IMR-90 (cell line): ENCODE measurements around the gene EVL. TPM values are rescaled to one million over a fixed set of nuclear protein-coding genes. Genes with fewer than 3 reads are reported as not detected.

Experiments used
- ATAC-seq: fragments of 200-7000 bp; cut with Tn5 transposase; 2 replicates; pipeline ENCODE4 v1.9.1; 2020; ENCODE audit warnings: low read depth, mild to moderate bottlenecking, moderate library complexity
- BruUV-seq: library from RNA; stranded (reverse); fragments of 400-500 nt; replicated peaks from 2 replicates; lab custom pipeline; 2021; lab: Mats Ljungman, UMichigan
- CTCF ChIA-PET: fragments of 300-600 bp; formaldehyde crosslinking; extraction: SDS; loops from one replicate; lab custom pipeline; 2021; ENCODE audit warnings: antibody characterized with exemption; lab: Yijun Ruan, JAX
- POLR2A ChIA-PET: fragments of 300-600 bp; sonication (Branson Sonifier 250); formaldehyde crosslinking; loops from one replicate; lab custom pipeline; 2022; ENCODE audit warnings: antibody characterized with exemption; ENCODE audit not compliant: unreplicated experiment; lab: Charles Lee
- DNase-seq: peaks from one replicate; pipeline ENCODE4 v3.0.0; 2013
- H2AFZ ChIP-seq: replicated peaks from 2 replicates; pipeline ENCODE3; 2013; ENCODE audit warnings: low read length, mild to moderate bottlenecking; ENCODE audit not compliant: poor library complexity
- H2AK5ac ChIP-seq: 2 replicates; pipeline ENCODE4 v1.6.1; 2013; ENCODE audit warnings: low read depth, low read length, inconsistent platforms
- H2AK9ac ChIP-seq: replicated peaks from 2 replicates; pipeline ENCODE3; 2013; ENCODE audit warnings: mild to moderate bottlenecking, low read depth, low read length, moderate library complexity; ENCODE audit not compliant: poor library complexity
- H2BK120ac ChIP-seq: 2 replicates; pipeline ENCODE4 v1.6.1; 2013; ENCODE audit warnings: low read depth, low read length, inconsistent platforms
- H2BK15ac ChIP-seq: 3 replicates; pipeline ENCODE4 v1.6.1; 2013; ENCODE audit warnings: low read depth, low read length, inconsistent platforms
- H2BK20ac ChIP-seq: 2 replicates; pipeline ENCODE4 v1.6.1; 2013; ENCODE audit warnings: low read depth, mild to moderate bottlenecking, inconsistent platforms, low read length, moderate library complexity
- H2BK5ac ChIP-seq: 2 replicates; pipeline ENCODE4 v1.6.1; 2013; ENCODE audit warnings: mild to moderate bottlenecking, low read depth, low read length, inconsistent platforms; ENCODE audit not compliant: poor library complexity, severe bottlenecking
- H3K14ac ChIP-seq: replicated peaks from 2 replicates; pipeline ENCODE4 v1.6.1; 2013; ENCODE audit warnings: low read depth, low read length, inconsistent platforms
- H3K18ac ChIP-seq: 2 replicates; pipeline ENCODE4 v1.6.1; 2013; ENCODE audit warnings: low read depth, low read length, control low read depth
- H3K23ac ChIP-seq: 2 replicates; pipeline ENCODE4 v1.6.1; 2013; ENCODE audit warnings: low read depth, low read length, inconsistent platforms
- H3K27ac ChIP-seq: 2 replicates; pipeline ENCODE4 v1.5.1; 2013; ENCODE audit warnings: mild to moderate bottlenecking, control low read depth, low read length; ENCODE audit not compliant: insufficient read depth
- H3K27me3 ChIP-seq: 2 replicates; pipeline ENCODE4 v1.6.1; 2013; ENCODE audit warnings: low read length; ENCODE audit not compliant: control insufficient read depth, insufficient read depth
- H3K36me3 ChIP-seq: 2 replicates; pipeline ENCODE4 v1.6.1; 2013; ENCODE audit warnings: low read length, mixed read lengths; ENCODE audit not compliant: control insufficient read depth, insufficient read depth
- H3K4ac ChIP-seq: 2 replicates; pipeline ENCODE4 v1.6.1; 2013; ENCODE audit warnings: low read depth, low read length, inconsistent platforms
- H3K4me1 ChIP-seq: 2 replicates; pipeline ENCODE4 v1.6.1; 2013; ENCODE audit warnings: low read length, mixed read lengths; ENCODE audit not compliant: control insufficient read depth, insufficient read depth
- H3K4me2 ChIP-seq: 2 replicates; pipeline ENCODE4 v1.6.1; 2013; ENCODE audit warnings: low read depth, mild to moderate bottlenecking, control low read depth, low read length, moderate library complexity
- H3K4me3 ChIP-seq: 2 replicates; pipeline ENCODE4 v1.5.1; 2013; ENCODE audit warnings: low read depth, mild to moderate bottlenecking, control low read depth, low read length, moderate library complexity; ENCODE audit not compliant: insufficient read depth
- H3K56ac ChIP-seq: 2 replicates; pipeline ENCODE4 v1.6.1; 2013; ENCODE audit warnings: low read length, inconsistent platforms; ENCODE audit not compliant: insufficient read depth; ENCODE audit errors: extremely low read depth
- H3K79me1 ChIP-seq, 2 experiments: 2 replicates each; pipeline ENCODE4 v1.6.1; 2013; ENCODE audit warnings: low read length in 2 of 2, inconsistent platforms in 1 of 2, low read depth in 1 of 2
- H3K9ac ChIP-seq: 2 replicates; pipeline ENCODE4 v1.6.1; 2013; ENCODE audit warnings: low read depth, low read length, control low read depth
- H3K9me1 ChIP-seq: 2 replicates; pipeline ENCODE4 v1.6.1; 2013; ENCODE audit warnings: low read length, inconsistent platforms; ENCODE audit not compliant: insufficient read depth
- H3K9me3 ChIP-seq: 2 replicates; pipeline ENCODE4 v1.6.1; 2013; ENCODE audit warnings: low read length; ENCODE audit not compliant: control insufficient read depth, insufficient read depth
- H4K20me1 ChIP-seq: 2 replicates; pipeline ENCODE4 v1.6.1; 2013; ENCODE audit warnings: low read length, inconsistent platforms; ENCODE audit not compliant: insufficient read depth
- H4K5ac ChIP-seq: 2 replicates; pipeline ENCODE4 v1.6.1; 2013; ENCODE audit warnings: mild to moderate bottlenecking, low read depth, low read length, control low read depth
- H4K8ac ChIP-seq, 2 experiments: 2 replicates each; pipeline ENCODE4 v1.6.1; 2013; ENCODE audit warnings: low read depth in 2 of 2, low read length in 2 of 2, control low read depth in 1 of 2, inconsistent platforms in 1 of 2
- H4K91ac ChIP-seq: 2 replicates; pipeline ENCODE4 v1.6.1; 2013; ENCODE audit warnings: low read depth, low read length, inconsistent platforms; ENCODE audit not compliant: insufficient read depth
- CTCF ChIP-seq: conservative IDR thresholded peaks from 2 replicates; pipeline ENCODE4 v1.5.1; 2012; ENCODE audit warnings: mild to moderate bottlenecking, low read depth, low read length, improper control_type of control experiment
- ELK1 ChIP-seq: fragments of 150-350 bp; IDR thresholded peaks from 2 replicates; pipeline ENCODE4 v1.6.1; 2016; ENCODE audit warnings: low read depth, mild to moderate bottlenecking, low read length, moderate library complexity, borderline replicate concordance
- MAZ ChIP-seq: IDR thresholded peaks from 2 replicates; pipeline ENCODE4 v1.6.1; 2012; ENCODE audit warnings: low read depth, mild to moderate bottlenecking, low read length, improper control_type of control experiment, moderate library complexity, borderline replicate concordance
- WGBS, 2 experiments: methylation state at CpG; one replicate each; pipeline versions ENCODE4 v1.1.5 to v1.1.7; 2013; ENCODE audit warnings: missing lambda C conversion rate in 2 of 2; ENCODE audit not compliant: insufficient read length in 1 of 2; ENCODE audit errors: extremely low coverage in 2 of 2; 5-methylcytosine and 5-hydroxymethylcytosine counted together
- dilution Hi-C: fragments of 300-500 bp; cut with HindIII; formaldehyde crosslinking; loops from one replicate; pipeline ENCODE4 v1.14.3; 2018; ENCODE audit warnings: low sequenced_read_pairs; ENCODE audit not compliant: unreplicated experiment
- in situ Hi-C: fragments of 300-500 bp; cut with MboI; formaldehyde crosslinking; loops from 3 replicates; pipeline ENCODE4 v1.14.3; 2019; ENCODE audit warnings: low sequenced_read_pairs, inconsistent platforms, mixed read lengths
- intact Hi-C: fragments of 100-400 bp; cut with micrococcal nuclease; formaldehyde crosslinking; loops from 2 replicates; pipeline ENCODE4 v1.10.0; 2022
- polyA plus RNA-seq, 3 experiments: library from polyadenylated mRNA; depleted of rRNA; stranded (reverse); fragments of >200 nt; gene quantifications; 2 replicates each; pipeline ENCODE4 v1.2.3, GENCODE V29; 2012; ENCODE audit warnings: low replicate concordance in 1 of 3
- total RNA-seq: library from RNA; depleted of rRNA; stranded (reverse); fragments of >200 nt; gene quantifications from 2 replicates; pipeline ENCODE4 v1.2.3, GENCODE V29; 2012

EVL gene
- total and polyA plus RNA-seq, 2 of the 4 experiments (the other 2 are of a cell fraction): 7.2 to 36.5 TPM

DNA sequence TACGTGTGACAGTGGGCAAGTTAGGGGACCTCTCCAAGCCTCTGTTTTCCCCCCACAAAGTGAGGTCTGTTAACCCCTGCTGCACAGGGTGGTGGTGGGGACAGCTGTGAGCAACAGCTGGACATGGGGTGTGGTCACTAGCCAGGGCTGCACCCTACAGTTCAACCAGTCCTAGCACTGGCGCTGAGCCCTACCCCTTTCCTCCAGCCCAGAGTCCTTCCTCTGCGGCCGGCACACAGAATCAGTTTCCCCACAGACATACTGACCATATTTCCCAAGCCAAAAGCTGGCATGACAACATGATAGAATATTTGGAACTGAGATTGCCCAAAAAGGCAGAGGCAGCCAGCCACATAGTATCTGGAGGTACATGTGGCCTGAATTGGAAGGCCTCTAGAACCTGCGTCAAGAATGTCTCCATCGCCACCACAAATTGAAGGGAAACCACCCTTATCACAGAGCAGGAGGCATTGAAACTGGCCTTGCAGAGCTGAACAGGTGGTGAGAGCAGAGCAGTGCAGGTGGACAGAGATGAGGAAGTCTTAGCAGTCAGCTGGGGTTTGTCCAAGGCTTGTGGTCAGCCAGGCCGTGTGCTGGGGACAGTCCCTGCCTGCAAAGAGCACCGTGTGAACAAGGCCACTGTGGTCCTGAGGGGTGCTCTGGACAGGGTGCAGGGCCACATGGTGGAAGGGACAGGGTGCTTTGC lies 73.0 kb downstream of the EVL start:
- no peak for ATAC-seq
- H3K56ac ChIP-seq: no peak overlapping the region
- dilution Hi-C loops (no loop called here), in situ Hi-C loops (no loop called here), intact Hi-C loops (no loop called here)
- TF ChIP-seq MAZ (no peak), CTCF (no peak), ELK1 (no peak)
- no peak overlapping the region for H3K9ac ChIP-seq
- H2AK9ac ChIP-seq: no peak overlapping the region
- peaks cover 20% of the 10 kb centered on the region for H3K36me3 ChIP-seq
- no peak overlapping the region for H4K5ac ChIP-seq
- H2AFZ ChIP-seq: no peak overlapping the region
- H3K18ac ChIP-seq: no peak overlapping the region
- WGBS, 2 experiments: no CpG with 5 or more reads among the region's 8 CpGs
- H3K9me3 ChIP-seq: no peaks in the 10 kb centered on the region
- H3K4me2 ChIP-seq: no peak overlapping the region
- DNase-seq: no peak
- H4K91ac ChIP-seq: no peak overlapping the region
- 0 out of 2 replicates have a peak, but pooled peaks cover 2% of the 10 kb centered on the region for H3K9me1 ChIP-seq
- H4K8ac ChIP-seq: no peak overlapping the region
- no peaks in the 10 kb centered on the region for H4K20me1 ChIP-seq
- no peak overlapping the region for H3K14ac ChIP-seq
- no peak overlapping the region for H2BK120ac ChIP-seq
- no peaks in the 10 kb centered on the region for H3K27me3 ChIP-seq
- H2BK5ac ChIP-seq: no peak overlapping the region
- no peak overlapping the region for H2BK20ac ChIP-seq
- CTCF ChIA-PET: no interaction called here
- no peak overlapping the region for H2AK5ac ChIP-seq
- H2BK15ac ChIP-seq: no peak overlapping the region
- POLR2A ChIA-PET: no interaction called here
- H3K4me3 ChIP-seq: no peak overlapping the region
- H3K4ac ChIP-seq: no peak overlapping the region
- BruUV-seq: no TSS peak
- no peaks in the 10 kb centered on the region for H3K4me1 ChIP-seq
- no peaks in the 10 kb centered on the region for H3K79me1 ChIP-seq
- H3K27ac ChIP-seq: no peak overlapping the region
- no peak overlapping the region for H3K23ac ChIP-seq
